Measurements from ENCODE around the gene MBP.

- TF ChIP-seq EZH2 (IDR thresholded peaks at IDR 0.05; ENCODE audit: borderline replicate concordance, insufficient read depth, low read length, poor library complexity, severe bottlenecking) (no peak), MXI1 (conservative IDR thresholded peaks at IDR 0.05; ENCODE audit: poor library complexity, severe bottlenecking) (no peak), POLR2AphosphoS5 (IDR thresholded peaks at IDR 0.05) (no peak), CTCF (IDR thresholded peaks at IDR 0.05; ENCODE audit: poor library complexity, severe bottlenecking) (no peak), TAF1 (IDR thresholded peaks at IDR 0.05; ENCODE audit: low read depth) (no peak)
These were observed 133.5 kb downstream of the MBP start for GRCh38 chr18:76999077-76999476.

Data from neural cell (in vitro differentiated cells).